ENCODE data around the gene ACBD4. TPM values are rescaled to one million over a fixed set of nuclear protein-coding genes. Genes with fewer than 3 reads are reported as not detected.
"Not testable (repeated sequence)": the region's sequence is repeated elsewhere in the genome, so short reads cannot be mapped to it uniquely, and the experiment has no call there.

The ACBD4 gene
- total RNA-seq, 1 experiment from 2014 or later = 0.89 TPM

DNA sequence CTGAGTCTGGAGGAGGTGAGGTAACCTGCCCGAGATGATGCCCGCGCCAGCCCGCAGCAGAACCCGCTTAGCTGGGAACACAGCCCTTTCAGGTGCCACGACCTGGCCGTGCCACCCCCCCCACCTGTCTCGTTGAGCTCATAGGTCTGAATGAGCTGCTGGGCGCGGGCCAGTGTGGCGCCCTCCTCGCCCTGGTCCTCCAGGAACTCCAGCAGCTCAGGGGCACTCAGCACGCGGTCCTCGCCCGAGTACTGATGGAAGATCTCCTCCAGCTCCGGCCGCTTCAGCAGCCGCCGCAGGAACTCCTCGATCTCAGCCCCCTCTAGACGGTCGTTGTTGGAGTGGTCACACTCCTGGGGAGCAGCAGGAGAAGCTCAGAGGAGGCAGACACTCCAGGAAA is 16.8 kb upstream of the ACBD4 start:
- no peak overlapping the region for H3K27ac ChIP-seq
- no peak overlapping the region for H3K4me3 ChIP-seq
- H3K36me3 ChIP-seq = peaks cover 23% of the 10 kb centered on the region
- H3K9me3 ChIP-seq (replicated peaks) = no peaks in the 10 kb centered on the region
- H3K4me1 ChIP-seq (replicated peaks) = peaks cover 17% of the 10 kb centered on the region
- DNase-seq (ENCODE audit: low read depth in 1 of 2, low spot score in 2 of 2) = peak in 1 of 2 experiments; percentile 45
- no peaks in the 10 kb centered on the region for H3K27me3 ChIP-seq (replicated peaks)

DNA sequence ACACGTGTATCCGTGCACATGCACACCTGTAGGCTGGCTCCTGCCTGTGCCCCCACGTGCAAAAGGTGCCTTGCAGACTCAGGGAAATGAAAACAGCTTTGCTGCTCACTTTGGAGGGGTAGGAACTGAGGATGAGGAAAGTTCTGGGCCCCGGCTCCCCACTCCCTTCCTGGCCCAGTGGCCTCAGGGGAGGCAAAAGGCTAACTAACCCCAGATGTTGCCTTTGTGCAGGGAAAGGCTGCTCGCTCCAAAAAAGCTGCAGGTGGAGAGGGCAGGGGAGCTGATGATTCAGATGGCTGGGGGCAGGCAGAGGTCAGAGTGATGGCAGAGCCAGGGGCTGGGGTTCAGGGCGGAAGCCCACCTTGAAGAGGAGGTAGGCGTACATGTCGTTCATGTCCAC is 15.5 kb upstream of the ACBD4 start:
- H3K36me3 ChIP-seq = peaks cover 20% of the 10 kb centered on the region
- DNase-seq (ENCODE audit: low read depth in 1 of 2, low spot score in 2 of 2) = no peak
- H3K4me3 ChIP-seq = no peak overlapping the region
- H3K4me1 ChIP-seq (replicated peaks) = peaks cover 29% of the 10 kb centered on the region
- H3K27ac ChIP-seq = no peak overlapping the region
- H3K27me3 ChIP-seq (replicated peaks) = no peaks in the 10 kb centered on the region
- no peaks in the 10 kb centered on the region for H3K9me3 ChIP-seq (replicated peaks)

DNA sequence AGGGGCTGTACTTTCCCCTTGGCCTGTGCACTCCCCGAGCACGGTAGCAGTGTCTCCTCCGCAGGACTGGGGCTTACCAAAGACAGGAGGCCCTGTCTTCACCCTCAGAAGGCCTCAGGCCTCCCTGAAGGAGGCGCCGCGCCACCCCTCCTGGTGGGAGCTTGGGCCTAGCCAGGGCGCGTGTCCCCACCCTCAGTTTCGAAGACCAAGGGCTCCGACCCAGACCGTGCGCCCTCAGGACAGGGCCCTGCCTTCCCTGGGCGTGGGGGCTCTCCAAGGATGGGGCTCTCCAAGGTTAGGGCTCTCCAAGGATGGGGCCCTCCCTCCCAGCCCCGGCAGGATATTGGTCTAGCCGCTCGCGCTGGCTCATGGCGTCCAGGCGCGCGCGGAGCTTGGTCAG is 14.9 kb upstream of the ACBD4 start:
- H3K9me3 ChIP-seq (replicated peaks) = no peaks in the 10 kb centered on the region
- DNase-seq (ENCODE audit: low read depth in 1 of 2, low spot score in 2 of 2) = no peak
- H3K4me1 ChIP-seq (replicated peaks) = peaks cover 31% of the 10 kb centered on the region
- H3K27me3 ChIP-seq (replicated peaks) = no peaks in the 10 kb centered on the region
- H3K27ac ChIP-seq = no peak overlapping the region
- peaks cover 20% of the 10 kb centered on the region for H3K36me3 ChIP-seq
- no peak overlapping the region for H3K4me3 ChIP-seq

DNA sequence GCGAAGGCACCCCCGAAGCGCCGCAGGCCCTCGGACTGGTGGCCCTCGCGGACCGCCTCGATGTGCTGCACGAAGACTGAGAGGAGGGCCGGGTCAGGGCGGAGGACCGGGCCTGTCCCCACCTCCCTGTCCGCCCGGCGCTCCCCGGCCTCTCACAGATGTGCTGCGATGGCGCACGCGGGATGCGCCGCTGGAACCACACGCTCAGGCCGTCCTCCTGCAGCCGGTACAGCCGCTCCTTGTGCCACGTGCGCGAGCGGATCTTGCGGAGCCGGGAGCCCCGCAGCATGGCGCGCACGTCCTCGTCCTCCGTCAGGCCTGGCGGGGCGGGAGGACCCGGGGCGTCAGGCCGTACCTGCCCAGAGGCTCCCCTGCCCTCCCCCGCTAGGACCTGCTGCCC is 14.4 kb upstream of the ACBD4 start:
- no peaks in the 10 kb centered on the region for H3K27me3 ChIP-seq (replicated peaks)
- H3K36me3 ChIP-seq = peaks cover 20% of the 10 kb centered on the region
- H3K27ac ChIP-seq = no peak overlapping the region
- no peak overlapping the region for H3K4me3 ChIP-seq
- peaks cover 31% of the 10 kb centered on the region for H3K4me1 ChIP-seq (replicated peaks)
- no peak for DNase-seq (ENCODE audit: low read depth in 1 of 2, low spot score in 2 of 2)
- no peaks in the 10 kb centered on the region for H3K9me3 ChIP-seq (replicated peaks)

- Histone ChIP-seq H3K4me3 (no peak overlapping the region), H3K36me3 (peaks cover 12% of the 10 kb centered on the region), H3K9me3 (replicated peaks) (no peaks in the 10 kb centered on the region), H3K27me3 (replicated peaks) (no peaks in the 10 kb centered on the region), H3K4me1 (replicated peaks) (peaks cover 45% of the 10 kb centered on the region), H3K27ac (peak overlapping the region; percentile 84)
- no peak for DNase-seq (ENCODE audit: low read depth in 1 of 2, low spot score in 2 of 2)
Measured at GRCh38 chr17:45123076-45123770, 12.3 kb upstream of the ACBD4 start.

DNA sequence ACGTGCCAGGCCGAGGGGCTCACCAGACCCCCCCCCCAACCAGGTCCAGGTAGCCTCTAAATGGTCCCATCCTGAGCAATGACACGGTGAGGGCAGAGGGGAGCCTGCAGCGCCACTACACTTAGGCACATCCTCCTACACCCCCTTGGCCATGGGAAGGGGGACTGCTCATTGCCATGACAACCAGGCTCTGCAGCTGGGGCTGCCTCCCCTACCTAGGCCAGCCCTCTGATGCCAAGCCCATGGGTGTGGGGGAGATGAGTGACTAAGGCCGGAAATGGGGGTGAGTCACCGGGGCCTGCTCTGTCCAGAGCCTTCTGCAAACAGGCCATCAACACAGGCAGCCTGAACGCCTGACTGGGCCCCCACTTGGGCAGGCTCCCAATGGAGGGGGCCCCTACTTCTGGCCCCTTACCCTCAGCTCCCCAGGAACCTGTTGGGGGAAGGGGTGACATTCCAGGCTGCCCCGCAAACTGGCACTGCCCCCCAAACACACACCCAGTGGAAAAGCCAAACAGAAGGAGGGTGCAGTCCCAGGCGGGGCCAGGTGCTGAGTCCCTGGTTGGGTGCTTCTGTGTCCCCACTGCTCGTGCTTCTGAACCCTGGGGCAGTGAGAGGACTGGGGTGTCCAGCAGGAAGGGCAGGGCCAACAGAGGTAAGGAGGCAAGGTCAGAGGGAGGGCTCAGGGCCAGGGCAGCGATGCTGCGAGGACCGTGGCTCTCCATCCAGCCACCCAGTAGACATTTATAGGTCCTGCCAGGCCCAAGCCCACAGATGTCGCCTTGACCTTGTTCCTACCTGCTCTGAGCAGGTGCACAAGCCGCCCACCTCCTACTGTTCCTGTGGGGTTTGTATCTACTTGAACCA is 11.3 kb upstream of the ACBD4 start:
- Histone ChIP-seq H3K27ac (peak overlapping the region; percentile 84), H3K36me3 (peaks cover 3% of the 10 kb centered on the region), H3K9me3 (replicated peaks) (no peaks in the 10 kb centered on the region), H3K27me3 (replicated peaks) (no peaks in the 10 kb centered on the region), H3K4me1 (replicated peaks) (peaks cover 48% of the 10 kb centered on the region), H3K4me3 (no peak overlapping the region)
- peak; percentile 88 to 98 for DNase-seq (ENCODE audit: low read depth in 1 of 2, low spot score in 2 of 2)

GRCh38 chr17:45124797-45125122 is 10.7 kb upstream of the ACBD4 start:
- H3K27me3 ChIP-seq (replicated peaks); H3K4me3 ChIP-seq; H3K9me3 ChIP-seq (replicated peaks); DNase-seq (ENCODE audit: low read depth in 1 of 2, low spot score in 2 of 2); H3K36me3 ChIP-seq: not testable (repeated sequence)
- Histone ChIP-seq H3K4me1 (replicated peaks) (peaks cover 49% of the 10 kb centered on the region), H3K27ac (peak overlapping the region; percentile 84)

GRCh38 chr17:45125509-45125908 is 10.0 kb upstream of the ACBD4 start:
- Histone ChIP-seq H3K36me3 (no peaks in the 10 kb centered on the region; the same call in 1 of the 2 replicates), H3K4me1 (replicated peaks) (peaks cover 57% of the 10 kb centered on the region), H3K27me3 (replicated peaks) (no peaks in the 10 kb centered on the region), H3K27ac (no peak overlapping the region), H3K4me3 (no peak overlapping the region), H3K9me3 (replicated peaks) (no peaks in the 10 kb centered on the region)
- no peak for DNase-seq (ENCODE audit: low read depth in 1 of 2, low spot score in 2 of 2)

- no peak overlapping the region for H3K4me3 ChIP-seq
- peaks cover 3% of the 10 kb centered on the region; the same call in 1 of the 2 replicates for H3K36me3 ChIP-seq
- no peaks in the 10 kb centered on the region for H3K9me3 ChIP-seq (replicated peaks)
- no peak for DNase-seq (ENCODE audit: low read depth in 1 of 2, low spot score in 2 of 2)
- no peaks in the 10 kb centered on the region for H3K27me3 ChIP-seq (replicated peaks)
- H3K27ac ChIP-seq = no peak overlapping the region
- H3K4me1 ChIP-seq (replicated peaks) = peaks cover 68% of the 10 kb centered on the region
Measured at GRCh38 chr17:45127207-45127547, 8.3 kb upstream of the ACBD4 start.

GRCh38 chr17:45127548-45128300 is 7.8 kb upstream of the ACBD4 start:
- Histone ChIP-seq H3K9me3 (replicated peaks) (no peaks in the 10 kb centered on the region), H3K36me3 (peaks cover 3% of the 10 kb centered on the region), H3K27ac (peak overlapping the region; percentile 59), H3K4me1 (replicated peaks) (peaks cover 64% of the 10 kb centered on the region), H3K4me3 (no peak overlapping the region), H3K27me3 (replicated peaks) (no peaks in the 10 kb centered on the region)
- peak in 1 of 2 experiments; percentile 56 for DNase-seq (ENCODE audit: low read depth in 1 of 2, low spot score in 2 of 2)

DNA sequence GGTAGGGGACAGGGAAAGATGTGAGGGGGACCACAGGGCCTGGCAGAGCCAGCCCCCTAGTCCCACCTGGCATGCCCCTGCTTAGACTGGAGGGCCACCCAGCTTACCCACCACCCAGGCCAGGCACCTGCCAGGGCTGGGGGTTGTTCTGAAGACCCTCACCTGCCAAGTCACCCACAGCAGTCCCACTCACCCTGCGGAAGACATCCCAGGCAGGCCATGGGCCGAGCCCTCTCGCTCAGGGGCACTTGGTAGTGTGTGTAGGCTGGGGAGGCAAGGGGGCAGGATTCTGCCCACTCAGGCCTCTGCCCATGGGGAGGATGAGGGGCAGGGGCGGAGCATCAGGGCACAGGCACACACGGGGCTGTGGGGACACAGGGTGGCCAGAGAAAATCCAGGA is 7.2 kb upstream of the ACBD4 start:
- Histone ChIP-seq H3K27ac (peak overlapping the region; percentile 59), H3K27me3 (replicated peaks) (no peaks in the 10 kb centered on the region), H3K4me1 (replicated peaks) (peaks cover 63% of the 10 kb centered on the region), H3K9me3 (replicated peaks) (no peaks in the 10 kb centered on the region), H3K36me3 (peaks cover 3% of the 10 kb centered on the region), H3K4me3 (no peak overlapping the region)
- no peak for DNase-seq (ENCODE audit: low read depth in 1 of 2, low spot score in 2 of 2)

- no peak overlapping the region for H3K27ac ChIP-seq
- H3K36me3 ChIP-seq = peaks cover 3% of the 10 kb centered on the region
- no peak overlapping the region for H3K4me3 ChIP-seq
- no peaks in the 10 kb centered on the region for H3K9me3 ChIP-seq (replicated peaks)
- no peak for DNase-seq (ENCODE audit: low read depth in 1 of 2, low spot score in 2 of 2)
- peaks cover 56% of the 10 kb centered on the region for H3K4me1 ChIP-seq (replicated peaks)
- no peaks in the 10 kb centered on the region for H3K27me3 ChIP-seq (replicated peaks)
Measured at GRCh38 chr17:45128989-45129388, 6.5 kb upstream of the ACBD4 start.

GRCh38 chr17:45129426-45129939 is 6.0 kb upstream of the ACBD4 start:
- Histone ChIP-seq H3K9me3 (replicated peaks) (no peaks in the 10 kb centered on the region), H3K36me3 (peaks cover 3% of the 10 kb centered on the region), H3K27me3 (replicated peaks) (no peaks in the 10 kb centered on the region), H3K4me1 (replicated peaks) (peaks cover 51% of the 10 kb centered on the region), H3K27ac (no peak overlapping the region), H3K4me3 (no peak overlapping the region)
- no peak for DNase-seq (ENCODE audit: low read depth in 1 of 2, low spot score in 2 of 2)

Data from SJSA1 (cell line).